SU-DHL-6 (cell line): ENCODE data around the gene PCARE.

Experiments
- H2AFZ ChIP-seq: fragments of 200-600 bp; sonication (generic); 2 replicates; pipeline ENCODE4 v1.6.1; 2014; ENCODE audit warnings: low read depth, mild to moderate bottlenecking, moderate library complexity, mixed read lengths, antibody characterized with exemption, low read length; ENCODE audit not compliant: severe bottlenecking
- H3F3A ChIP-seq: fragments of 200-600 bp; shearing (Covaris generic); 2 replicates; pipeline ENCODE4 v1.6.0; 2016; ENCODE audit warnings: antibody characterized with exemption, mild to moderate bottlenecking; ENCODE audit not compliant: insufficient read depth
- H3K27ac ChIP-seq: fragments of 200-600 bp; sonication (generic); 2 replicates; pipeline ENCODE4 v1.5.1; 2016; ENCODE audit warnings: low read depth, mild to moderate bottlenecking, low read length, moderate library complexity, mixed read lengths
- H3K27me3 ChIP-seq: fragments of 200-600 bp; sonication (generic), shearing (Covaris generic); 2 replicates; pipeline ENCODE4 v1.6.0; 2014; ENCODE audit warnings: mild to moderate bottlenecking, low read length
- H3K36me3 ChIP-seq: fragments of 200-600 bp; sonication (generic); 2 replicates; pipeline ENCODE4 v1.6.1; 2014; ENCODE audit warnings: mild to moderate bottlenecking, low read length, mixed read lengths
- H3K4me2 ChIP-seq: fragments of 300-600, 200-600 bp; shearing (Covaris generic), sonication (generic); 2 replicates; pipeline ENCODE4 v1.6.0; 2014; ENCODE audit warnings: low read length, low read depth, mild to moderate bottlenecking; ENCODE audit not compliant: poor library complexity, severe bottlenecking
- H3K4me3 ChIP-seq: fragments of 200-600 bp; sonication (generic); 2 replicates; pipeline ENCODE4 v1.5.1; 2014; ENCODE audit warnings: antibody characterized with exemption, low read length, mild to moderate bottlenecking, mixed read lengths; ENCODE audit not compliant: insufficient read depth, poor library complexity, severe bottlenecking
- H3K79me2 ChIP-seq: fragments of 200-600 bp; sonication (generic); 2 replicates; pipeline ENCODE4 v1.6.1; 2014; ENCODE audit warnings: mild to moderate bottlenecking, low read length, moderate library complexity; ENCODE audit not compliant: insufficient read depth
- H3K9ac ChIP-seq: fragments of 200-600 bp; sonication (generic); 2 replicates; pipeline ENCODE4 v1.7.0; 2014; ENCODE audit warnings: mild to moderate bottlenecking, low read length
- H3K9me2 ChIP-seq: fragments of 200-600 bp; sonication (generic); replicated peaks from 2 replicates; pipeline ENCODE4 v1.6.1; 2014; ENCODE audit warnings: low read length; ENCODE audit not compliant: insufficient read depth
- H3K9me3 ChIP-seq: fragments of 200-600 bp; sonication (generic); 2 replicates; pipeline ENCODE4 v1.6.1; 2014; ENCODE audit warnings: low read length, mixed read lengths; ENCODE audit not compliant: insufficient read depth
- H4K20me1 ChIP-seq: fragments of 200-600 bp; sonication (generic); 2 replicates; pipeline ENCODE4 v1.6.1; 2014; ENCODE audit warnings: low read depth, mild to moderate bottlenecking, antibody characterized with exemption, low read length, moderate library complexity, mixed read lengths
- CTCF ChIP-seq: fragments of 200-600 bp; sonication (generic); IDR thresholded peaks from one replicate; pipeline ENCODE4 v1.5.1; 2017; ENCODE audit warnings: antibody characterized with exemption, mild to moderate bottlenecking, low read length, moderate library complexity; ENCODE audit not compliant: insufficient read depth, poor library complexity, severe bottlenecking
- EZH2phosphoT487 ChIP-seq: fragments of 200-600 bp; sonication (generic), shearing (Covaris generic); conservative IDR thresholded peaks from 2 replicates; pipeline ENCODE4 v1.6.1; 2018; ENCODE audit warnings: mild to moderate bottlenecking, antibody characterized with exemption, low read length, moderate library complexity, mixed read lengths

PCARE gene

GRCh38 chr2:29119211-29119610, 44.9 kb upstream of the PCARE start:
- Histone ChIP-seq H3K9me2 (no peaks in the 10 kb centered on the region), H3K27ac (no peak overlapping the region), H3F3A (no peaks in the 10 kb centered on the region), H2AFZ (no peak overlapping the region), H3K4me2 (no peak overlapping the region), H3K79me2 (no peaks in the 10 kb centered on the region), H3K9ac (no peak overlapping the region), H3K36me3 (no peaks in the 10 kb centered on the region), H4K20me1 (no peaks in the 10 kb centered on the region), H3K4me3 (no peak overlapping the region), H3K9me3 (no peaks in the 10 kb centered on the region), H3K27me3 (no peaks in the 10 kb centered on the region)
- TF ChIP-seq EZH2phosphoT487 (no peak), CTCF (no peak)

- Histone ChIP-seq H3K9me2 (no peaks in the 10 kb centered on the region), H3K9ac (no peak overlapping the region), H3K4me3 (no peak overlapping the region), H3K4me2 (no peak overlapping the region), H4K20me1 (no peaks in the 10 kb centered on the region), H3K79me2 (no peaks in the 10 kb centered on the region), H2AFZ (no peak overlapping the region), H3K27me3 (no peaks in the 10 kb centered on the region), H3F3A (no peaks in the 10 kb centered on the region), H3K36me3 (no peaks in the 10 kb centered on the region), H3K9me3 (no peaks in the 10 kb centered on the region), H3K27ac (no peak overlapping the region)
- TF ChIP-seq EZH2phosphoT487, result no peak
- TF ChIP-seq CTCF, result no peak
Observed at GRCh38 chr2:29117636-29118303, 43.4 kb upstream of the PCARE start.

GRCh38 chr2:29115797-29116781, 41.8 kb upstream of the PCARE start:
- Histone ChIP-seq H3K36me3 (no peaks in the 10 kb centered on the region), H3K4me2 (peak overlapping the region; percentile 59), H3K79me2 (no peaks in the 10 kb centered on the region), H2AFZ (peak overlapping the region; percentile 27), H3K27me3 (no peaks in the 10 kb centered on the region), H3K9me3 (no peaks in the 10 kb centered on the region), H3K9me2 (no peaks in the 10 kb centered on the region), H4K20me1 (no peaks in the 10 kb centered on the region), H3K4me3 (peak overlapping the region; percentile 20), H3F3A (no peaks in the 10 kb centered on the region), H3K9ac (no peak overlapping the region; the same call in 1 of the 2 replicates), H3K27ac (no peak overlapping the region)
- TF ChIP-seq EZH2phosphoT487 (no peak), CTCF (no peak)
